HK-2 (cell line): ENCODE measurements around the gene MARCHF3.
"Not testable (repeated sequence)": the region's sequence is repeated elsewhere in the genome, so short reads cannot be mapped to it uniquely, and the experiment has no call there.

ENCODE experiments used
- DNase-seq: peaks from one replicate; pipeline ENCODE4 v3.0.0-alpha.2; 2018; ENCODE audit not compliant: unreplicated experiment

MARCHF3 gene

DNA sequence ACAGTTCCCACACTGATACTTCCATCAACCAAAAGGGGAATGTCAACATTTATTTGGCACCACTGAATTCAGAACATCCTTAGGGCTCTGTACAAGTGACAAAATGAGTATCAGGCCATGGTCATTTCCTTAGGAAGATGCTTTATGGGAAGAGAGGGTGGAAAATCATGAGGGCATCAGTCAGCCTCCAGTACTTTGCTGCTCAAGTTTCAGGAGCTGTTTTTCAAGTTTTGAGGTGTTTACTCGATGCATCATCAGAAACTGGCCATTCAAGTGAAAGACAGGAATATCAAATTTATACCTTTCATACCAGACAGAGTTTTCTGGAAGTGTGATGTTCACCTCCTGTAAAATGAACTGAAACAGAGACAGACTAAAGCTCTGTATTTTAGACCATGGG lies 21.2 kb upstream of the MARCHF3 start:
- no peak for DNase-seq

DNA sequence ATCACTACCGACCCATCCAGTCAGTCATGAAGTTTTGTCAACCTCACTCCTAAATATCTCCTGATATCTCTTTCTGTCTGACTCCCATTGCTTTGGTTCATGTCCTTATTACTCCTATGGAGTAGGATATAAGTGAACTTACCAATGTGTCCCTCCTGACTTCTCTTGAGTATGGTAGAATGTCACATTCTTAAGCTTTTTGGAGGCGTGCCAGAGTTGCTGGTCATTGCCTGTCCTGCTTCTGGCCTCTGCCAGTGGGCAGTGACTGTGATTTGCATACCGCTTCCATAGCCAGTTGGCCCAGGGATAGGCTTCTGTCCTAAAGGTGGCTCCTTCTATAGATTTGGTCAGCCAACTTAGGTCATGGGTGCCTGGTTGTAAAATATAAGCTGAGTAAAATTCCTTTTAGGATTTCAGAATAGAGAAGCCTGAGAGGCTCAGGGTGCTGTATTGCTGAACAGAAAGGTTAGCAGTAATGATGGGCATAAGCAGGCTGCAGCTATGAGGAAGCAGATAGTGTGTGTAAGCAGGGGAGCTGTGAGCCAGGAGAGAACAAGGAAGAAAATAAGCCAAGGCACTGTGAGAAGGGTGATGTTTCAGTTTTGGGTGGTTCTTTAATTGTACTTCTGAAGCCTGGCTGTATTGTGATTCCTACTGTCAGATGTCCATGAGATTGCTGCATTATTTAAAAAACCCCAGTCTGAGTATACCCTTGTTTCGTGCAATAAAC lies 16.1 kb upstream of the MARCHF3 start:
- DNase-seq: no peak

DNA sequence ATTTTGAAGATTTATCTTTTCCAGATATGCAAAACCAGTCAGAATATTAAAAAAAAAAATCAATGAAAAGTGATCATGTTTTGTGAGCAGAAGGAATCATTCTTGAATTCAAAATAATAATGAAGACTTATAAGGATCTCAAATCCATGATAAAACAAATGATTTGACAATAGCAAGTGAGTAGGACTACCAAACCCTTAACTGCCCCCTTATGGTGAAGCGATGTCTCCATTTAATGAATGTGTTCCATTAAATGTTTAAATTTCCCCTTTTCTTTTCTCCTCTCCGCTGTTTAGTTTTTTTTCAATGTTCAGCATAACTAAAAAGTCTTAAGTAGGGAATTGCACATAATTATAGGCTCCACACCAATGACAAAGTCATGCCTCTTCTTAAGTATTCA lies 12.2 kb upstream of the MARCHF3 start:
- DNase-seq: no peak

DNA sequence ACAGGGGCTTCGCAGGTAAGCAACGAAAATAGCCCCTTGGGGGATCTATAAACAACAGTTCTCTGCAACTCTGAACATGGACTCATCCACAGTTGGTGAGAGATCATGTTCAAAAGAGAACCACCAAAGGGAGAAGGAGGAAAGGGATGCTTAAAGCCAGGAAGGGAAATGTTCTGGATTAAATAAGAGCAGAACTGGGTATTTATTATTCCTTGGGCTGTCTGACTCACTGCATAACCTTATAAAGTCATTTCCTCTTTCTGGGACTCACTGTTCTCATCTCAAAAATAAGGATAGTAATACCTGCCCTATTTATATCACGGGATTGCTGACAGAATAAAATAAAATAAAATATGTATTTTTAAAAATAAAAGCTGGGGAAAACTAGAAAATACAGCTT lies 11.2 kb upstream of the MARCHF3 start:
- no peak for DNase-seq

DNA sequence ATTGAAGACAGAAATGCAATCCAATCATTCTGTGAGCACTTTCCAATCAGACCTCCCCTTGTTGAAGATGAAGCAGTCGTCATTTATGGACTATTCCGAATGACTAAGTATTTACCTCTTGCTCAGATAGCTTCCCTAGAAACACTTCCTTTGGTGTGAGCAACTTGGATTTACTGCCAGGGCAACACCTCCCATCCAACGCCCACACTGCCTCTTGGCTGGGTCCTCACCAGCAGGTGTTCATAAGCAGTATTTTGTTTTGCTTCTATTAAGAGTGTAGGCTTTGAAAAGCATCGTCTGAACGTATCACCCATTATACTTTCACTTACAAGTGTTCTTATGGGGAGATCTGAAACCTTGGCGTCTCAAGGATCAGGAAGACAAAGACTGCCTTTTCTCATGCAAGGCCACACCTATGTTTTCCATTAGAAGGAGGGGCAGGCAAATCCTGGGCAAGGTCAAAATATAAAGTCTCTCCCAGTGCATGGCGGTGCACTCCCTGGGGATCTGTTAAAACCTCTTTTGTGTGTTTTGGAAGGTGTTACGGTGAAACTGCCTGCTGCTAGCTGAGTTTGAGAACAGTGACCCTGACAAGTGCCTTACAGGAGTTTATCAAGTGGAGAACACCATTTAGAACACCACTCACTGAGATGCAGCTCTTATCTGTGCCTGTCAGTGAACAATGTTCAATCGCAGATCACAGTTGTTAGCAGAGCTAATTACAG lies 10.6 kb upstream of the MARCHF3 start:
- DNase-seq: no peak

DNA sequence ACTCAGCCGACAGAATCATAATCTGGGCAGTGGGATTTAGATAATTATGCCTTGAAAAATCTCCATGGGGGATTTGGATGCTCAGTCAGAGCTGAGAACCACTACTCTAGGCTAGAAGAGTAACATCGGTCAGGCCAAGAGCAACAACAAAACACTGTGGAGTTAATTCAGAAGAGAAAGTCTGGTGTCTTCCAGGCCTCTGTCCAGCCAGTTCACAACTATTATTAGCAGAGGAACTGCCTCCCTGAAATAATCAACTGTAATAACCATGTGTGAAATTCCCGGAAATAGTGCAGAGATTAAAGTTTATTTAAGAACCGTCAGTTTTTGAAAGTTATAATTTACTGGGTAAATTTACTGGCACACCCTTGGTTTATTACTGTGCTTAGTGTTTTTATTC lies 8.2 kb upstream of the MARCHF3 start:
- no peak for DNase-seq

DNA sequence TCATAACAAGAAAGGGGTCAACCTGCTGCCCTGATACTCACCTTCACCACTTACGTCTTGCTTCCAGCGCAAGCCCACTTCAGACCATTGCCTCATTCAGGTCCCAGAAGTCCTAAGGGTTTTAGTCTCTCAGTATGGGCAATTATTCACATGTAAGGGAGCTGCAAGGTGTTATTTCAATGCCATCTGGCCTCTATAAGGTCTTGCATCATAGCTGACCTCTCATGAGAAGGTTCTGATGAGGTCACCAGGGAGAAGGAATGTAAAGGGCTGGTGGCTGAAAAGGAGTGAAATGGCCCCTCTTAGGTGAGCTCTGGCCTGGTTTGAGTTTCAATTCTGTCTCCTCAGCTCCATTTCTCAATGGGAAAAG lies 1.5 kb upstream of the MARCHF3 start:
- DNase-seq: no peak

DNA sequence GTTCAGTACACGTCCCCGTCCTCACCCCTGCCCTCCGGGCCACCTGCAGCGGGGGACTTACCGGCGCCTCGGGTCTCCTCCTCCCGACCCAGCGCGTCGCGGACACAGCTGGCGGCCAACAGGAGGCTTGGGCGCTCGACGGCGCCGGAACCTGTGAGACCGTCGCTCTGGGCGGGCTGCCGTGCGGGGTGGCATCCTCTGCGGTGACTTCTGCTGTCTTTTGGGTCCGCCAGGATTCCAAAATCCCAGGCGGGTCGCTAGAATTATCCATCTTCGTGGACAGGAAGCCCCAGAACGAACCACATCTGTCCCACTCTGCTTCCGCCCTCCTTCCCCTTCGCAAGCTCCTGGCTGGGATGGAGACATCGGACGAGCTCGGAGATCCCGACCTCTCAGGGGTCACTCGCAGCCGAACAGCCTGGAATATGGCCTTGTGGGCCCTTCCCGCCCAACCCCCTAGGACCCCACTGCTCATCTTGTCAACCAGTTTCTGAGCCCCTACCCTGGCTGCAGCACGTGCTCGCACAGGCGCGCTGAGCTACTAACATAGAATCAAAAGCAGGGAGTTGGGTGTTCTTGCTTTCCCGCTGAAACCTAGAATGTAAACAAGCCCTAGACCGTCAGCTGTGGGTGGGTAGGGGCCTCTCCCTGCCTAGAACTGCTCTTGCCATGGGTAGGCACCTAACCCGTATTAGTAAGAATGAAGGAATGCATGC lies 947 bp upstream of the MARCHF3 start:
- DNase-seq: no peak

DNA sequence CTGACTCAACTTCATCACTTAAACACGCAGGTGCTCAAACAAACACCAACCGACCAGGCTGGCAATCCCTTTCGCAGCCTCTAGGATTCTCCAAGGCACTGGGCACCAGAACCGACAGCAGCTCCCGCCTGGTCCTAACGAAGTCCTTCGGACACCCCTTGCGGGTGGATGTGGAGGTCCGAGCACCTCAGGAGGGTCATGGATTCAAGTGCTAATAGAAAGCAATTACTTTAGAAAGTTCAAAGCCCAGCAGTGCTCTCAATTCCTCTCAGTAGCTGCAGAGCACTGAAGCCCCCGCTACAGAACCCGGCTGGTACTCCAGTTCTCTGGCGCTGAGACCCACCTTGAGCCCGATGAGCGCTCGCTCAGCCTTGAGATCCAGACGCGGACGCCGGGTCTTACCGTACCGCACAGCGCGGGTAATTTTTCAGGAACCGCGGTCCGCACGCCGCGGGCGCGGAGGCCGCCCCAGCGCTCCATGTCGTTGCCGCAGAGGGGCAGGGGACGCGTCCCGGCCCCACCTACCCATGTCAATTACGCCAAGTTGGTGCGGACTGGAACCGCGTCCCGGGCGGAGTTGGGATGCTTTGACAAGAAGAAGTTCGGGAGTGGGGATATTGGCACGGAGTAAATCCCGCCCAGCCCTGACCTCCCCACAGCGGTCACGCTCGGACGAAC lies 638 bp downstream of the MARCHF3 start:
- peak; percentile 60 for DNase-seq

DNA sequence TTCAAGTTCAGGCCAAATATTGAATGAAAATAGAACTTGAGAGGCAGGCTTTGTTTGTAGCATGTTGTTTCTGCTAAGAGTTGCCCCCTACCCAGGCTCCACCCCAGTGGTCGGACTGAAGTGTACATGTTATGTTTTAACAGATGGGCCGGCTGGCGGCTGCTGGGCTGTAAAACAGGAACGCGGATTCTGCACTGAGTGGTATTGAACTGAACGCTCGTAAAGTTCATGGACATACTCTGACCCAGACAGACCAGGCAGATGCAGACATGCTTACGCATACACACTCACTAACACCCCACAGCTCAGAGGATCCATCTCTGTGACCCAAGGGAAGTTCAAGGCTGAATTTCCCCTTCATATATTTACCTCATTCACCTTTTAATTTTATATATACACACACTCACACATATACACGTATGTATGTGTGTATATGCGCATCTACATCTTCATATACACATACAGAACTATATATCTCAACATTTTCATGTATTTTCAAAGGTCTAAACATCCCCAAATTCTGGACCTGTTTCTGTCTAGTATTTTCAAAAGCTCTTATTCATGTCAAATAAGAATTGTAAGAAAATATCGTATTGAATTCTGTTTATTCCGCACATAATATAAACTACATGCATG lies 1.4 kb downstream of the MARCHF3 start:
- DNase-seq: no peak

DNA sequence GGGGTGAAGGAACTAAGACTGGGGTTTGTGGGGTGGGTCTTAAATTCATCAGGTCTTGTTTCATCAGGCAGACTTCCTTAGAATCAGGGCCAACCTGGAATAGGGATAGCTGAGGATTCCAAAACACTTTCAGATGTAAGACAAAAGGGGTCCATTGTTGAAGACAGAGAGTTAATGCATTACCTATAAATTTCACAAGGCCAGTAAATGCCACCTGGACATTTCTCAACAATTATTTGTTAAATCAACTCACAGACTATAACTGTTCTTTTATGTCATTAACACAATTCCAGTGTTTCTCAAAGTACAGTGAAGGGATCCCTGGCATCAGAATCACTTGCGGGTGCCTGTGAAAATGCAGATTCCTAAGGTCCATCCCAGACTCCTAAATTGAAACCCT lies 2.8 kb downstream of the MARCHF3 start:
- no peak for DNase-seq

DNA sequence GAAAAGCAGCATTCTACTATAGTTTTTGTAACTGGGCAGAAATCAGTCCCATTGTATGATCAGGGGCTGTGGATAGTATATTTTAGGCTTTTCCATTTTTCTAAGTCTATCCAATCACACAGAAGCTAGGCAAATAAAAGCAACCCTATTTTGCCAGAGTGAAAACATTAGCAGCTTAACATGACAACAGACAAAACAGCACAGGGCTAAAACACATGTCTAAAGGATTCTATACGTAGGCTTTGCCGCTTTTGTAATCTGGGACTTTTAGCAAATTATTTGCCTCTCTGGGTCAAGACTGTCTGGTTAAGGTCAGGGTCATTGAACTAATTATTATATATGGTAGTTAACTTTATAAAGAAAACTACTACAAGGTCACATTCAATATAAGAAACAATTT lies 4.2 kb downstream of the MARCHF3 start:
- DNase-seq: no peak

DNA sequence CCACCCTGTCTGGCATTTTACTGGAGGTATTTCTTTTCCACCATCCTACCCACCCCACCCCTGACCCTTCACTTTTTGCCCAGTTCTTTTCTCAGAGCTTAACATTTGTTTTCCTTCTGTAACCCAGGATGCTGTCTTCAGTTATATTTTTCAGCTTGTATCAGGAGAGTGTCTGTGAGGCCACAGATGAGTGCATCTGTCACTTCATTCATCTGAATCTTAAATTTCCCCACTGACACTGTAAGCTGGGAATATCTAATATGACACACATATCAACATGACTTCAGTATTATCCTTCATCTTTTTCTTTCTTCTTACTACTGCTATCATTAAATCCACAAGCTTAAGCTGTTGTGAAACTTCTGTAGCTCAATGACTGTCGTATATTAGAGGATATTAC lies 4.9 kb downstream of the MARCHF3 start:
- no peak for DNase-seq

DNA sequence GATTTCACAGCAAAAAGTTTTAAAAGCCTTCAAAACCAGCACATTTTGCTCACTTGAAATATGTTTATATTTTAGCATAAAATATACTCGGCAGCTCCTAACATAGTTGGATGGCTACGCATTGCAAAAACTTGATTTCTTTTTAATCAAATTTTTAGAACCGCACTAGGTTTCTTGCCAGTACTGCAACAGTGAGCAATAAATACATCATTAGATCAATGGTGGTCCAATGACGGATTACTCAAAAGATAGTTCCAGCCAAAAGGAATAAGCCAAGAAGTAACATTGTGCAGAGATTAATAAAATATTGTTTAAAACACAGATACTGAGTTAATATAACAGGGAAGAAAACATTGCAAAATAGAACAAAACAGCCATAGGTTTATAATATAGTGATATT lies 5.5 kb downstream of the MARCHF3 start:
- no peak for DNase-seq

DNA sequence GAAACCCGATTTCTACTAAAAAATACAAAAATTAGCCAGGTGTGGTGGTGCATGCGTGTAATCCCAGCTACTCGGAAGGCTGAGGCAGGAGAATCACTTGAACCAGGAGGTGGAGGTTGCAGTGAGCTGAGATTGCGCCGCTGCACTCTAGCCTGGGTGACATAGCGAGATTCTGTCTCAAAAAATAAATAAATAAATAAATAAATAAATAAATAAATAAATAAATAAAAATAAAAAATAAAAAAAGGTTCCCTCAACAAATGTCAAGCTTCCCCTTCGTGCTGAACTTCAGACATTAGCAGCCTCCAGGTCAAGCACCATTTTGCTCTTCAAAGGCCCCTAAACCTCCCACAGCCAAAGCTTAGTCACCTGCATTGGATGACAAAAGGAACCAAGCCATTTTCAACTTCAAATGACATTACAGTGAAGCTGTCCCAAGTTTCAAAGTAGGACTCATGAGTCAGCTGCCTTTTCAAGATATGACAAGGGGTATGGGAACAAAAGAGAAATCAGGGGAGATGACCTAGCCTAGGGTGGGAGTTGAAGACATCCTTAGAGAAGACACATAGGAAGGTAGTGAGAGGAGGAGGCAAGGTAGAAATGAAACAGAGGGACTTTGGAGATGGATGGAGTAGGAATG lies 6.7 kb downstream of the MARCHF3 start:
- not testable (repeated sequence) for DNase-seq

DNA sequence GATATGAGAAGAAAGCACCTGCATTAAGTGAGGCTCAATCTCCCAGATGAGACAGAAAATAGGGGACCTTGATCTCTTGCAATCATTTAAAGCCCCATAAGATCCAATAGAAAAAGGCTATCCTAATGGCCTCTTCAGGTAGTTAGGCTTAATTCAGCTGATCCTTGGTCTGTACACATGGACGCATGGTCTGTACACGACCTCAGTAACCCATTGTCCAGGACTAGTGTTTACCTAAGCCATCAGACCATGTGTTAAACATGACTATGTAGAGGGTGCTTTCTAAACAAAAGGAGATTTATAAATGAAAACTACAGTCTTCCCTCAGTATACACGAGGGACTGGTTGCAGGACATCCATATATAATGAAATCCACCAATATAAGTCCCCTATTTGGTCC lies 7.5 kb downstream of the MARCHF3 start:
- DNase-seq: no peak

DNA sequence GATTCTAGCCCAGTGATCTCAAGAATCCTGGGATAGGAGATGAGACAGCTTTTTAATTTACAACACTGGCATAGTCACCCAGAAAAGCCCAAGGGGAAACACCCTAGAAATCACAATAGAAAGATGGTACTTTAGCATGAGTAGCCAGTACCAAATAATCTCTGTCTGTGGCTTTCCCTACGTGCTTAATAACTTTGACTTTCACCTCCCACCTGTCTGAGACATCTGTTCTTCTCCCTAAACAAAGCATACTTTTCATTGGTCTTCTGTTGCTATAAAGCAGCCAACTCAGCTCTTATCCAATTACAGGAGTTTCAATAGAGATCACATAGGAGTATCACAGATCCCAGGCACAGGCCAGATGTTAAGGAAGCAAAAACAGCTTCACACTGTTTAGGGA lies 10.4 kb downstream of the MARCHF3 start:
- no peak for DNase-seq

DNA sequence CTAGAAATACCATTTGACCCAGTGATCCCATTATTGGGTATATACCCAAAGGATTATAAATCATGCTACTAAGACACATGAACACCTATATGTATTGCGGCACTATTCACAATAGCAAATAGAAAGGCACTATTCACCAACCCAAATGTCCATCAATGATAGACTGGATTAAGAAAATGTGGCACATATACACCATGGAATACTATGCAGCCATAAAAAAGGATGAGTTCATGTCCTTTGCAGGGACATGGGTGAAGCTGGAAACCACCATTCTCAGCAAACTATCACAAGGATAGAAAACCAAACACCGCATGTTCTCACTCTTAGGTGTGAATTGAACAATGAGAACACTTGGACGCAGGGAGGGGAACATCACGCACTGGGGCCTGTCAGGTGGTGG lies 13.6 kb downstream of the MARCHF3 start:
- not testable (repeated sequence) for DNase-seq

DNA sequence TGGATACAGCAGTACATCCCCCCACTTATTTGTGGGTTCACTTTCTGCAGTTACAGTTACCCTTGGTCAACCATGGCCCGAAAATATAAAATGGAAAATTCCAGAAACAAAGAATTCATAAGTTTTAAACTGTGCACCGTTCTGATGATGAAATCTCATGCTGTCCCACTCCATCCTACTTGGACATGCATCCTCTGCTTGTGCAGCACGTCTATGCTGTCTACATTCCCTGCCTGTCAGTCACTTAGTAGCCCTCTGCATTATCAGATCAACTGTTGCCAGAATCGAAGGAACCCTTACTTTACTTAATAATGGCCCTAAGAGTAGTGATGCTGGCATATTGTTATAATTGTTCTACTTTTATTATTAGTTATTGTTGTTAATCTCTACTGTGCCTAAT lies 14.6 kb downstream of the MARCHF3 start:
- DNase-seq: no peak

DNA sequence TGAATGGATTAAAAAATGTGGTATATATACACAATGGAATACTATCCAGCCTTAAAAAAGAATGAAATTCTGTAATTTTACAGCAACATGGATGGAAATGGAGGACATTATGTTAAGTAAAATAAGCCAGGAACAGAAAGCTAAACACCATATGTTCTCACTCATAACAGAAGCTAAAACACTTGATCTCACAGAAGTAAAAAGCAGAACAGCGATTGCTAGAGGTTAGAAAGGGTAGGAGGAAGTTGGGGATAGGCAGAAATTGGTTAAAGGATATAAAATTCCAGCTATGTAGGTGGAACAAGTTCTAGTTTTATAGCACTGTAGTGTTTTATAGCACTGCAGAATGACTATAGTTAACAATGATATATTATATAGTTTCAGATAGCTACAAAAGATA lies 15.8 kb downstream of the MARCHF3 start:
- no peak for DNase-seq

DNA sequence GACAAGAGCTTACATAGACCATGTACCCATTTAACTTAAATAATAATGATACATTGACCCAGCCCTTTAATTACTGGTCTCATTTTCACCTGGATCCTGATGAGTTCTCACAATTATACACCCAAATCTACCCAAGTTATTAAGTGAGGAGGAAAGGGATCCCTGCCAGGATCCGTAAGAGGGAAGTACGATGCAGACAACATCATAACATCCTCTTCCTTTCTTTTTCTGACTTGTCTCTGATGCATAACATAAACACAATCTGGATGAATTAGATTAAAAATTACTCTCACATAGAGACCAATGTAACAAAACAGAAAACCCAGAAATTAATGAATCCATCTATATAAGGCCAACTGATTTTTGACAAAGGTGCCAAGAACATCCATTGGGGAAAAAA lies 17.0 kb downstream of the MARCHF3 start:
- DNase-seq: no peak

DNA sequence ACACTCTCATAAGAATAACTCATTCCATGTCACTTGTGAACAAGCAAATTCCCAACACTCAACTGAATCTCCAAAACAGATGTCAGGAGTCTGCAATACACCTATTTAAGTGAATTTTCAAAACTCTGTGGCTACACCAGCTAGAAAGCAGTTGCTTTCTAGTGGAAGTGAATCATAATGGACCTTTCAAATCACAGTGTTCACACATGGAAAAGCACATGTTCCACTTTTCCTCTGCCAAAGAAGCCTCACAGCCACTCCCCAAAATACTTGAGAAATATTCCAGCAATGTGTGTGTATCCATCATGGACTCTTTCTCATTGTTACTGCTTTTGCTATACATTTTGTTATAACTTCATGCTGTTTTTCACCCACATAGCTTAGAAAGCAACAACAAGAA lies 17.4 kb downstream of the MARCHF3 start:
- DNase-seq: no peak
